GM12878 (cell line): ENCODE data around the gene ATOSA. TPM values are rescaled to one million over a fixed set of nuclear protein-coding genes. Genes with fewer than 3 reads are reported as not detected.

Experiments used
- ATAC-seq: fragments of 200-7000 bp; cut with Tn5 transposase; 3 replicates; pipeline ENCODE4 v1.9.1; 2020; ENCODE audit warnings: mild to moderate bottlenecking, moderate library complexity
- BruUV-seq: library from RNA; stranded (reverse); fragments of 400-500 nt; replicated peaks from 2 replicates; lab custom pipeline; 2021; lab: Mats Ljungman, UMichigan
- CTCF ChIA-PET: fragments of 300-600 bp; sonication (Branson Sonifier 250); formaldehyde crosslinking; extraction: SDS; loops from one replicate; lab custom pipeline; 2021; ENCODE audit warnings: inconsistent platforms; lab: Yijun Ruan, JAX
- POLR2A ChIA-PET: fragments of 350-600 bp; formaldehyde crosslinking; extraction: SDS; loops from one replicate; lab custom pipeline; 2021; ENCODE audit warnings: inconsistent platforms; lab: Charles Lee
- RAD21 ChIA-PET: fragments of 300-600 bp; sonication (Branson Sonifier 250); formaldehyde crosslinking; loops from one replicate; lab custom pipeline; 2023; ENCODE audit warnings: antibody characterized with exemption; ENCODE audit not compliant: unreplicated experiment; lab: Charles Lee
- SMC1A ChIA-PET: fragments of 300-600 bp; sonication (Branson Sonifier 250); formaldehyde crosslinking; loops from one replicate; lab custom pipeline; 2023; ENCODE audit not compliant: unreplicated experiment, uncharacterized antibody; lab: Charles Lee
- DNase-seq: peaks from one replicate; pipeline ENCODE4 v3.0.0-alpha.2; 2011; ENCODE audit warnings: low read depth, low spot score
- FAIRE-seq: peaks from 3 replicates; lab custom pipeline; 2011; peaks lifted over from hg19 to GRCh38; lab: Jason Lieb, UNC
- H2AFZ ChIP-seq: 2 replicates; pipeline ENCODE4 v1.6.0; 2011; ENCODE audit warnings: low read depth, low read length, control low read depth; ENCODE audit not compliant: control insufficient read depth
- H3K27ac ChIP-seq: 2 replicates; pipeline ENCODE4 v1.5.1; 2011; ENCODE audit warnings: control low read depth; ENCODE audit not compliant: control insufficient read depth, insufficient read depth
- H3K27me3 ChIP-seq, 2 experiments: replicated peaks in 1 of 2; 2 replicates each; pipeline versions ENCODE4 v1.6.0 to v1.6.1; 2011; ENCODE audit warnings: low read length in 1 of 2; ENCODE audit not compliant: control insufficient read depth in 2 of 2, insufficient read depth in 2 of 2
- H3K36me3 ChIP-seq, 2 experiments: 2 replicates each; pipeline ENCODE4 v1.5.1; 2011; ENCODE audit warnings: low read length in 1 of 2; ENCODE audit not compliant: control insufficient read depth in 2 of 2, insufficient read depth in 2 of 2
- H3K4me1 ChIP-seq: 2 replicates; pipeline ENCODE4 v1.6.1; 2011; ENCODE audit warnings: mild to moderate bottlenecking, low read length, moderate library complexity, mixed read lengths; ENCODE audit not compliant: control insufficient read depth, insufficient read depth
- H3K4me2 ChIP-seq: 2 replicates; pipeline ENCODE4 v1.6.0; 2011; ENCODE audit warnings: control low read depth; ENCODE audit not compliant: control insufficient read depth, insufficient read depth
- H3K4me3 ChIP-seq: fragments of 200-600 bp; sonication (generic); 2 replicates; pipeline ENCODE4 v1.5.1; 2016
- H3K79me2 ChIP-seq: 2 replicates; pipeline ENCODE4 v1.6.0; 2011; ENCODE audit warnings: low read length; ENCODE audit not compliant: control insufficient read depth, insufficient read depth
- H3K9ac ChIP-seq: 2 replicates; pipeline ENCODE4 v1.8.0; 2011; ENCODE audit warnings: low read length, control low read depth, mixed read lengths; ENCODE audit not compliant: control insufficient read depth, insufficient read depth
- H3K9me3 ChIP-seq: replicated peaks from 3 replicates; pipeline ENCODE4 v1.5.1; 2011; ENCODE audit warnings: mild to moderate bottlenecking, low read length; ENCODE audit not compliant: control insufficient read depth, insufficient read depth
- H4K20me1 ChIP-seq: 2 replicates; pipeline ENCODE4 v1.6.0; 2011; ENCODE audit not compliant: control insufficient read depth, insufficient read depth
- CBX3 ChIP-seq: fragments of 200-600 bp; sonication (generic); IDR thresholded peaks from 2 replicates; pipeline ENCODE4 v1.6.1; 2016; ENCODE audit warnings: low read depth, borderline replicate concordance
- CREB1 ChIP-seq: IDR thresholded peaks from 2 replicates; pipeline ENCODE4 v1.6.1; 2012; ENCODE audit warnings: low read depth, mild to moderate bottlenecking, inconsistent platforms
- JUNB ChIP-seq: IDR thresholded peaks from 2 replicates; pipeline ENCODE4 v1.6.1; 2016; ENCODE audit warnings: antibody characterized with exemption, mild to moderate bottlenecking
- NKRF ChIP-seq: fragments of 450-650 bp; conservative IDR thresholded peaks from 2 replicates; pipeline ENCODE4 v1.6.1; 2017; ENCODE audit warnings: mild to moderate bottlenecking, moderate library complexity
- POLR2AphosphoS5 ChIP-seq: IDR thresholded peaks from 2 replicates; pipeline ENCODE4 v1.6.1; 2011; ENCODE audit warnings: mild to moderate bottlenecking, low read length, inconsistent platforms
- RAD21 ChIP-seq: IDR thresholded peaks from 2 replicates; pipeline ENCODE4 v1.6.1; 2011; ENCODE audit warnings: mild to moderate bottlenecking, low read depth, low read length, moderate library complexity; ENCODE audit not compliant: insufficient read depth
- SMAD1 ChIP-seq: fragments of 450-650 bp; IDR thresholded peaks from 2 replicates; pipeline ENCODE4 v1.6.1; 2018; ENCODE audit warnings: mild to moderate bottlenecking, low read depth; ENCODE audit not compliant: partially characterized antibody
- ZNF24 ChIP-seq: fragments of 450-650 bp; IDR thresholded peaks from 2 replicates; pipeline ENCODE4 v1.6.1; 2017; ENCODE audit warnings: antibody characterized with exemption, mild to moderate bottlenecking
- WGBS: methylation state at CpG from one replicate; pipeline ENCODE4 v1.1.6; 2016; ENCODE audit warnings: low lambda C conversion rate; ENCODE audit not compliant: insufficient replicate concordance, insufficient coverage; ENCODE audit errors: missing lambda C conversion rate; 5-methylcytosine and 5-hydroxymethylcytosine counted together
- in situ Hi-C: fragments of 300-500 bp; cut with MboI; formaldehyde crosslinking; loops from 9 replicates; pipeline ENCODE4 v1.14.3; 2018; ENCODE audit warnings: mixed read lengths
- intact Hi-C: fragments of 100-400 bp; cut with micrococcal nuclease; formaldehyde crosslinking; loops from one replicate; pipeline ENCODE4 v1.14.2; 2022; ENCODE audit not compliant: unreplicated experiment
- polyA plus RNA-seq, 11 experiments: library from polyadenylated mRNA; depleted of rRNA in 4 of 11; unstranded in 6 of 11; stranded (reverse) in 5 of 11; fragments of >200 nt; fragmentation: Nextera tagmentation in 4 of 11; fragmentation: Illumina TruSeq in 1 of 11; extraction: Ambion mirVana in 4 of 11; extraction: Trizol in 1 of 11; gene quantifications; 1 replicate in 1 of 11; 2 replicates in 10 of 11; pipeline versions ENCODE4 v1.2.1 to v1.2.3, GENCODE V29; 2011 to 2016; ENCODE audit warnings: inconsistent platforms in 2 of 11, missing spikeins in 2 of 11, low read depth in 1 of 11
- total RNA-seq, 4 experiments: library from RNA; depleted of rRNA in 3 of 4; stranded (reverse); fragments of >200 nt in 3 of 4; fragmentation: Illumina TruSeq in 1 of 4; extraction: Trizol in 1 of 4; gene quantifications; 2 replicates each; pipeline versions ENCODE4 v1.2.1 to v1.2.3, GENCODE V29; 2013 to 2021
- TF ChIP-seq, protein P1 (sequence below): IDR thresholded peaks from 2 replicates; pipeline ENCODE4 v1.6.1; 2011; ENCODE audit warnings: low read depth, mild to moderate bottlenecking, low read length, moderate library complexity, borderline replicate concordance; ENCODE audit errors: extremely low read depth
- TF ChIP-seq, protein P2 (sequence below): IDR thresholded peaks from 2 replicates; pipeline ENCODE4 v1.6.1; 2012; ENCODE audit warnings: low read length, inconsistent platforms

The ATOSA gene
- total and polyA plus RNA-seq, 10 of the 15 experiments (the other 5 are each of a cell fraction or from before 2014, with no cell fraction given), result 6.8 to 24.3 (median 14.6) TPM

- Histone ChIP-seq H3K9ac (no peak overlapping the region), H3K4me2 (no peak overlapping the region), H3K79me2 (no peaks in the 10 kb centered on the region), H3K4me3 (no peak overlapping the region), H3K27ac (no peak overlapping the region; the same call in 1 of the 2 replicates), H3K4me1 (peaks cover 14% of the 10 kb centered on the region), H2AFZ (peak overlapping the region; percentile 77; the same call in 1 of the 2 replicates), H3K9me3 (no peaks in the 10 kb centered on the region), H3K27me3 (no peaks in the 10 kb centered on the region), H4K20me1 (no peaks in the 10 kb centered on the region), H3K36me3 (no peaks in the 10 kb centered on the region)
- ChIA-PET SMC1A (interaction anchor here (0.8 to 1.6 kb wide), 6 partner anchors 27 to 454 kb away, joined by 3 to 6 read pairs (median 4); partner anchors contain the start of gene ATOSA), CTCF (interaction anchor here (0.9 to 1.8 kb wide), 4 partner anchors 13 to 380 kb away, joined by 3 to 5 read pairs (median 4); no protein-coding TSS in a partner anchor), POLR2A (interaction anchor here (1.2 kb wide), 1 partner anchor 27 kb away, joined by 7 read pairs; no protein-coding TSS in a partner anchor), RAD21 (no interaction called here)
- no peak for FAIRE-seq
- 0 out of 2 replicates have a peak, but pooled peaks have one; percentile 18 for TF ChIP-seq ZNF24
- TF ChIP-seq CREB1, result no peak
- in situ Hi-C loops, result no loop called here
- WGBS, result 73% methylated on average over 2 of the region's 2 CpGs
- ATAC-seq, result peak; percentile 11
- no TSS peak for BruUV-seq
- intact Hi-C loops, result no loop called here
- no peak for DNase-seq
Measured at GRCh38 chr15:52710708-52711389, 31.7 kb upstream of the ATOSA start.

DNA sequence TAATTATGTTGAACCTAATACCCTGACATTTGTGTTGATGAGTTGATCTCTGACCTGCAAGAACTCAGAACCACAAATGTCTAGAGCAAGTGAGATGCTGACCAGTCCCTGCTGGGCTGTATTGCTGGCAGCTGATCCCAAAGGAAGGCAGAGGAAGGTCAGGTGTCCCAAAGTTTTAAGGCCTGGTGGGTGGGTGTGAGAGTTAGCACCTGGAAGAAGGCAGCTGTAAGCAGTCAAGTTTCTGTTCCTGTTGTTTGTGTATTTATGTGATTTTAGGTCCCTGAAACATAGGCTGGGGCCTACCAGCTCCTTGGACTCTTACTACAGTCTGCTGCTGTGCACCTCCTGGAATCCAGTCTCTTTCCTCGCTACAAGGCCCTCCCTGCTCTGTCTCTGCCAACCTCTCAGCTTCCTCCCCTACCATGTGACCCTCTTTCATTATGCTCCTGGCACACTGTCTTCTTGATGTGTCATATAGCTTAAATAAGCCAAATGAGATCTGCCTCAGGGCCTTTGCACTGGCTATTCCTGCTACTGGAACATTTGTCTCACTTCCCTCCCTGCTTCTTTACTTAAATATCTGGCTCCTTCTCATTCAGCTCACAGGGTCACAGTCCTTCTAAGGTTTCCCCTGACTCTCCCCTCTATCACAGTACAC lies 31.0 kb upstream of the ATOSA start:
- Histone ChIP-seq H3K4me2 (peak overlapping the region; percentile 57), H4K20me1 (no peaks in the 10 kb centered on the region), H2AFZ (peak overlapping the region; percentile 77), H3K9me3 (no peaks in the 10 kb centered on the region), H3K9ac (no peak overlapping the region), H3K4me3 (no peak overlapping the region), H3K27ac (no peak overlapping the region; the same call in 1 of the 2 replicates), H3K36me3 (no peaks in the 10 kb centered on the region), H3K27me3 (no peaks in the 10 kb centered on the region), H3K79me2 (no peaks in the 10 kb centered on the region), H3K4me1 (peaks cover 14% of the 10 kb centered on the region)
- DNase-seq (peak; percentile 8), FAIRE-seq (peak; percentile 44), ATAC-seq (peak; percentile 64)
- ChIA-PET POLR2A (interaction anchor here (1.2 kb wide), 1 partner anchor 26 kb away, joined by 7 read pairs; no protein-coding TSS in a partner anchor), SMC1A (interaction anchor here (0.8 to 1.8 kb wide), 11 partner anchors 19 to 453 kb away, joined by 3 to 7 read pairs (median 4); partner anchors contain the start of gene ATOSA), CTCF (interaction anchor here (0.6 to 1.8 kb wide), 5 partner anchors 14 to 379 kb away, joined by 3 to 5 read pairs (median 3); no protein-coding TSS in a partner anchor), RAD21 (interaction anchor here (1.2 kb wide), 1 partner anchor 244 kb away, joined by 3 read pairs; no protein-coding TSS in a partner anchor)
- intact Hi-C loops (no loop called here), in situ Hi-C loops (no loop called here)
- WGBS, result 94% methylated on average over 1 of the region's 1 CpG
- BruUV-seq, result no TSS peak
- TF ChIP-seq, protein P1, sequence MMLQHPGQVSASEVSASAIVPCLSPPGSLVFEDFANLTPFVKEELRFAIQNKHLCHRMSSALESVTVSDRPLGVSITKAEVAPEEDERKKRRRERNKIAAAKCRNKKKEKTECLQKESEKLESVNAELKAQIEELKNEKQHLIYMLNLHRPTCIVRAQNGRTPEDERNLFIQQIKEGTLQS, result no peak
- TF ChIP-seq, protein P2, sequence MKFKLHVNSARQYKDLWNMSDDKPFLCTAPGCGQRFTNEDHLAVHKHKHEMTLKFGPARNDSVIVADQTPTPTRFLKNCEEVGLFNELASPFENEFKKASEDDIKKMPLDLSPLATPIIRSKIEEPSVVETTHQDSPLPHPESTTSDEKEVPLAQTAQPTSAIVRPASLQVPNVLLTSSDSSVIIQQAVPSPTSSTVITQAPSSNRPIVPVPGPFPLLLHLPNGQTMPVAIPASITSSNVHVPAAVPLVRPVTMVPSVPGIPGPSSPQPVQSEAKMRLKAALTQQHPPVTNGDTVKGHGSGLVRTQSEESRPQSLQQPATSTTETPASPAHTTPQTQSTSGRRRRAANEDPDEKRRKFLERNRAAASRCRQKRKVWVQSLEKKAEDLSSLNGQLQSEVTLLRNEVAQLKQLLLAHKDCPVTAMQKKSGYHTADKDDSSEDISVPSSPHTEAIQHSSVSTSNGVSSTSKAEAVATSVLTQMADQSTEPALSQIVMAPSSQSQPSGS, result no peak
- TF ChIP-seq NKRF, result no peak
- TF ChIP-seq POLR2AphosphoS5, result no peak
- no peak for TF ChIP-seq RAD21
- no peak for TF ChIP-seq SMAD1
- TF ChIP-seq CBX3, result no peak
- no peak for TF ChIP-seq JUNB
